Omental fat pad (tissue), 4 donors: ENCODE measurements around the gene CAPZB. TPM values are rescaled to one million over a fixed set of nuclear protein-coding genes. Genes with fewer than 3 reads are reported as not detected.

ENCODE experiments used
- ATAC-seq: fragments of 150-250 bp; one replicate; pipeline ENCODE4 v1.9.1; 2016; ENCODE audit warnings: mild to moderate bottlenecking, moderate library complexity; ENCODE audit not compliant: low FRiP score
- DNase-seq: peaks from one replicate; pipeline ENCODE4 v3.0.0-alpha.2; 2019; ENCODE audit warnings: low spot score
- total RNA-seq, 4 donors: library from RNA; depleted of rRNA; stranded (reverse); fragments of >200 nt; gene quantifications; one replicate each; pipeline ENCODE4 v1.1.0, GENCODE V29; 2016
- TF ChIP-seq, protein P1 (sequence below), 3 donors: fragments of 450-650 bp; IDR thresholded peaks; one replicate each; pipeline ENCODE4 v1.5.1; 2016 to 2017; ENCODE audit warnings: antibody characterized with exemption in 3 of 3, mild to moderate bottlenecking in 3 of 3, moderate library complexity in 2 of 3

CAPZB gene
- total RNA-seq, 4 donors from 2014 or later = 98.0 to 130 (median 120) TPM

DNA sequence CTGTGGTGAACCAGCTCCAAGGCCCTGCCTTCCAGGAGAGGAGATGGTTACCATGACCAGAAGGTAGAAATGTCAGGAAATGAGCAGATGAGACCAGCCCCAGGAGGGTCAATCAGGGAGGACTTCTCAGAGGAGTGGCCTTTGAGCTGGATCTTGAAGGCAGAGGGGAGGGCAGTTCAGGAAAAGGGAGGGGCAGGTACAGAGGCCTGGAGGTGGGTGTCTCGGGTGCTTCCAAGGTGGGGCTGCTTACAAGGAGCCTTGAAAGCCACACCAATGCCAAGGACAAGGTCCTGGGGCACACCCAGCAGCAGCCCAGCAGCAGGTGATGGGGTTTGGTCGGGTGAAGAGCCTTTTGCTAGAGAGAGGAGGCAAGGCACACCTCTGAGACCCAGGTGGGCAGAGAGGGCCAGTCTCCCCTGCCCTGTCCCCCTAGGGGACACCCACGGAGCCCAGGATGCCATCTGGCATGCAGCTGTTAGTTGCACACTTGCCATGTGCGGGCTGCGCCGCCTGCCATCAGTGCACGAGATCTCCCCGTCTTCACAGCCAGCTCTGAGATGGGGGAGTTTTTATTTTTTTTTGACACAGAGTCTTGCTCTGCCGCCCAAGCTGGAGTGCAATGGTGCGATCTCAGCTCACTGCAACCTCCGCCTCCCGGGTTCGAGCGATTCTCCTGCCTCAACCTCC, 154.7 kb downstream of the CAPZB start:
- DNase-seq (no peak), ATAC-seq (no peak)

DNA sequence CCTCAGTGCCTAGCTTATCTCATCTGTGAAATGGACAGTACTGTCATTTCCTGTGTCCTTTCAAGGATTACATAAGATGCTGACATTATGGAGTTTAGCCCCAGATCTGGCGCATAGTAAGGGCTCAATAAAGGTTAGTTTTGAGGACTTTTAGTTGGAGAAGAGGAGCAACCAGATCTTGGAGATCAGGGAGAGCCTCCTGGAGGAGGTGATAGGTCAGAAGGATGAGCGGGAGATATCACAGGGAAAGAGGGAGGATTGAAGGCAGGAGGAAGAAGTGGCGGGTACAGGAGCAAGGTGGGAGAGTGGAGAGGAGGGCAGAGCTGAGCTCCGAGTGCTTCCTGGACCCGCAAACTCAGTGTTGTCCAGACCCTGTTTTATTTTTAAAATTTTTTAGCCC, 155.7 kb downstream of the CAPZB start:
- TF ChIP-seq, protein P1, sequence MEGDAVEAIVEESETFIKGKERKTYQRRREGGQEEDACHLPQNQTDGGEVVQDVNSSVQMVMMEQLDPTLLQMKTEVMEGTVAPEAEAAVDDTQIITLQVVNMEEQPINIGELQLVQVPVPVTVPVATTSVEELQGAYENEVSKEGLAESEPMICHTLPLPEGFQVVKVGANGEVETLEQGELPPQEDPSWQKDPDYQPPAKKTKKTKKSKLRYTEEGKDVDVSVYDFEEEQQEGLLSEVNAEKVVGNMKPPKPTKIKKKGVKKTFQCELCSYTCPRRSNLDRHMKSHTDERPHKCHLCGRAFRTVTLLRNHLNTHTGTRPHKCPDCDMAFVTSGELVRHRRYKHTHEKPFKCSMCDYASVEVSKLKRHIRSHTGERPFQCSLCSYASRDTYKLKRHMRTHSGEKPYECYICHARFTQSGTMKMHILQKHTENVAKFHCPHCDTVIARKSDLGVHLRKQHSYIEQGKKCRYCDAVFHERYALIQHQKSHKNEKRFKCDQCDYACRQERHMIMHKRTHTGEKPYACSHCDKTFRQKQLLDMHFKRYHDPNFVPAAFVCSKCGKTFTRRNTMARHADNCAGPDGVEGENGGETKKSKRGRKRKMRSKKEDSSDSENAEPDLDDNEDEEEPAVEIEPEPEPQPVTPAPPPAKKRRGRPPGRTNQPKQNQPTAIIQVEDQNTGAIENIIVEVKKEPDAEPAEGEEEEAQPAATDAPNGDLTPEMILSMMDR (IDR thresholded peaks at IDR 0.05) = no peak
- DNase-seq (no peak), ATAC-seq (no peak)

More for the DNA sequence above, 154.7 kb downstream of the CAPZB start:
- TF ChIP-seq, protein P1 (IDR thresholded peaks at IDR 0.05) = no peak

DNA sequence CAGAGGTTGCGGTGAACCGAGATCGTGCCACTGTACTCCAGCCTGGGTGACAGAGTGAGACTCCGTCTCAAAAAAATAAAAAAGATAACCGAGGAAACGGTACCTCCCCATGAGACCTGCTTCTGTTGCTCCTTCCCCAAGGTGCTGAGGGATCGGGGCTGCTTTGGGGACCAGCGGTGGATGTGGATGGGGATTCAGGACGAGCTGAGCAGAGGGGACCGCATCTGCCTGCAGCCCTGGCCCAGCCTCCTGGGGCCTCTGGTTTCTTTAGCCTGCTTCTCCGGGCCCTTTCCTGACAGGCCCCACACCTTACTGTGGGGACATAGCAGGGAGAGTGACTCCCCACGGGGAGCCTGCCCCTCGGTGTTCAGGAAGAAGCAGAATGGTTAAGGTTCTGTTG, 156.2 kb downstream of the CAPZB start:
- DNase-seq (no peak), ATAC-seq (no peak)
- TF ChIP-seq, protein P1 (IDR thresholded peaks at IDR 0.05) = no peak

DNA sequence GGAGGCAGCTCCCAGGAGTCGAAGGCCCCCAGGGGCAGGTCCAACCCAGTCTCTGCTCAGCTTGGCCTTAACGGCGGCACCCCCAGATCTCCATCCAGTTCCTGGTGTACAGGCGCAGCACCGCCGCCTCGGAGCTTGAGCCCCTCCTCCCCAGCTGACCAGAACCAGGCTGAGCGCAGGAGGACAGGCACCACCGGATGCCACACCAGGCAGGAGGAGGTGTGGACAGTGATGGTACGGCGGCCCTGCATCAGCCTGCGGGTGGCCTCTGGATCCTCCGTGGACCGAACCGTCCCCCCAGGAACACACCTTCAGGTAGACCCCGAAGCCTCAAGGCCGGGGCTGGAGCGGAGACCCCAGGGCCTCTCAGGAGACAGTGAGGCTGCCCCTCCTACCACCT, 156.9 kb downstream of the CAPZB start:
- DNase-seq (no peak), ATAC-seq (no peak)
- TF ChIP-seq, protein P1 (IDR thresholded peaks at IDR 0.05) = no peak

DNA sequence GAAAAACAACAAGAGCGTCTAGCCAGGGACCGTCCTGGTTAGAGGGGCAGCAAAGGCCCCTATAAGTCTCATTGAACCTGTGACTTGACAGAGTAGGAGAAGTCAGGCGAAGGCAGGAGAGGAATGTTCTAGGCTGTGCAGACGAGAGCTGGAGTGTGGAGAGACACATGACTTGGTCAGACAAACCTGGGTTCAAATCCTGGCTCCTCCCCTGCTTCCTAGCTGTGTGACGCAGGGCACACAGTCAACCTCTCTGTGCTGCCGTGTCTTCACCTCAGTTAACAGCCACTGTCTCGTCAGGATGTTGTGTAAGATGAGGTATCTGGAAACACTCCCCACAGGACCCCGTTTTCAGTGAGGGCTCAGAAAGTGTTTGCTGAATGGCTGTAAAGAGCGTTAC, 157.6 kb downstream of the CAPZB start:
- no peak for DNase-seq
- TF ChIP-seq, protein P1 (IDR thresholded peaks at IDR 0.05) = no peak
- ATAC-seq = no peak

DNA sequence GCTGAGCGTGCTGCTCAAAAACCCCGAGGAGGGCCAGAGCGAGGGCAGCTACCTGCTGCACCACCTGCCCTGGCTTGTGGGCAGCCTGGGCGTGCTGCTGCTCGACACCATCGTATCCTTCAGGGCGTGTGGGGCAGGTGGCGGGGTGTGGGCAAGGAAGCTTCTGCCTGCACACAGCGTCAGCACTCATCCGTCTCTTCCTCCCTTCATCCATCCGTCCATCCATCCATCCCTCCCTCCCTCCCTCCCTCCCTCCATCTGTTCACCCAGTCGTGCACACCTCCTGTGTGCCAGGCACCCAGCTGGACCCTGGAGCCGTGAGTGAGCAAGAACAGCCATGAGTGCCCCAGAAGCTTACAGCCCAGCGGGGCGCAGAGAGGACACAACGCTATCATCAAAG, 158.0 kb downstream of the CAPZB start:
- no peak for DNase-seq
- no peak for ATAC-seq
- TF ChIP-seq, protein P1 (IDR thresholded peaks at IDR 0.05) = no peak

DNA sequence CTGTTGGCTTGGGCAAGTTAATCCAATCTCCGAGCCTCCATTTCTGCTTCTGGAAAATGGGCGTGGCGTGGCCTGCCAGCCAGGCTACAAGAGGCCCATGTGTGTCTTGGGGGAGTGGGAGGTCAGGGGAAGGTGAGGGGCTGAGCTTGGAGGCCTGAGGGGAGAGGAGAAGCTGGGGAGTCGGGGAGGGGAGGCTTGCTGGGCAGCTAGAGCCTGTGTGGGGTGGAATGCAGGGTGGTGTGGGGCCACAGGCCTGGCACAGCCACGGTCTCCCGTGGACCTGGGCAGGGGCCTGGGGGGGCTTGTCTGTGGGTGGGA, 158.6 kb downstream of the CAPZB start:
- ATAC-seq (no peak), DNase-seq (no peak)
- TF ChIP-seq, protein P1 (IDR thresholded peaks at IDR 0.05) = no peak
